HepG2 (cell line): Measurements from ENCODE around the gene ESRP2. TPM values are rescaled to one million over a fixed set of nuclear protein-coding genes. Genes with fewer than 3 reads are reported as not detected.
A peak's percentile ranks its signal among the peaks of the same experiment; 100 is the strongest.

ENCODE experiments used
- EHMT2 ChIP-seq: fragments of 200-600 bp; sonication (generic); IDR thresholded peaks from 2 replicates; pipeline ENCODE4 v1.7.0; 2017; ENCODE audit warnings: antibody characterized with exemption, low read depth, low read length, borderline replicate concordance
- HOXA3 ChIP-seq: sonication (generic); formaldehyde crosslinking; IDR thresholded peaks from 2 replicates; pipeline ENCODE4 v1.5.0; 2020; ENCODE audit warnings: missing genetic modification reagents
- KDM4B ChIP-seq: sonication (generic); formaldehyde crosslinking; IDR thresholded peaks from 2 replicates; pipeline ENCODE4 v1.4.0; 2020; ENCODE audit warnings: missing genetic modification reagents
- MAFF ChIP-seq: IDR thresholded peaks from 2 replicates; pipeline ENCODE4 v1.6.1; 2011; ENCODE audit warnings: low read depth, low read length, improper control_type of control experiment
- ZFAT ChIP-seq: sonication (generic); formaldehyde crosslinking; conservative IDR thresholded peaks from 2 replicates; pipeline ENCODE4 v1.8.1; 2023; ENCODE audit warnings: missing genetic modification reagents, inconsistent platforms
- ZNF251 ChIP-seq: sonication (generic); formaldehyde crosslinking; IDR thresholded peaks from 2 replicates; pipeline ENCODE4 v1.9.0; 2021; ENCODE audit warnings: mild to moderate bottlenecking, missing genetic modification reagents
- ZNF350 ChIP-seq: sonication (generic); formaldehyde crosslinking; IDR thresholded peaks from 2 replicates; pipeline ENCODE4 v1.4.0; 2020; ENCODE audit warnings: mild to moderate bottlenecking, low read depth, missing genetic modification reagents, borderline replicate concordance
- ZNF513 ChIP-seq: sonication (generic); formaldehyde crosslinking; conservative IDR thresholded peaks from 2 replicates; pipeline ENCODE4 v1.5.0; 2020; ENCODE audit warnings: missing genetic modification reagents
- ZNF83 ChIP-seq: sonication (generic); formaldehyde crosslinking; IDR thresholded peaks from 2 replicates; pipeline ENCODE4 v1.4.0; 2020; ENCODE audit warnings: missing genetic modification reagents, mild to moderate bottlenecking, borderline replicate concordance
- ZUFSP ChIP-seq: sonication (generic); formaldehyde crosslinking; IDR thresholded peaks from 2 replicates; pipeline ENCODE4 v1.9.0; 2021; ENCODE audit warnings: missing genetic modification reagents, mild to moderate bottlenecking, borderline replicate concordance
- ZXDC ChIP-seq: sonication (generic); formaldehyde crosslinking; IDR thresholded peaks from 2 replicates; pipeline ENCODE4 v1.5.0; 2020; ENCODE audit warnings: mild to moderate bottlenecking, missing genetic modification reagents
- polyA plus RNA-seq, 8 experiments: library from polyadenylated mRNA; depleted of rRNA in 3 of 8; stranded (reverse) in 7 of 8; unstranded in 1 of 8; fragments of >200 nt; fragmentation: Illumina TruSeq in 4 of 8; extraction: Trizol in 4 of 8; gene quantifications; 2 replicates each; pipeline versions ENCODE4 v1.2.1 to v1.2.3, GENCODE V29; 2011 to 2016; ENCODE audit warnings: low read depth in 4 of 8, missing spikeins in 1 of 8, mixed read lengths in 1 of 8; ENCODE audit not compliant: insufficient read depth in 1 of 8
- total RNA-seq, 5 experiments: library from RNA; depleted of rRNA; stranded (reverse); fragments of >200 nt; fragmentation: Illumina TruSeq; extraction: Trizol; gene quantifications; 2 replicates each; pipeline ENCODE4 v1.2.3, GENCODE V29; 2016; ENCODE audit warnings: low read depth in 1 of 5
- TF ChIP-seq, protein P1 (sequence below): sonication (generic); formaldehyde crosslinking; IDR thresholded peaks from 2 replicates; pipeline ENCODE4 v1.8.0; 2022; ENCODE audit warnings: mild to moderate bottlenecking, missing genetic modification reagents, moderate library complexity
- TF ChIP-seq, protein P2 (sequence below): IDR thresholded peaks from 2 replicates; pipeline ENCODE4 v1.6.1; 2016; ENCODE audit warnings: low read depth, control low read depth
- TF ChIP-seq, protein P3 (sequence below): IDR thresholded peaks from 2 replicates; pipeline ENCODE4 v1.6.1; 2012; ENCODE audit warnings: low read depth, low read length, improper control_type of control experiment

The ESRP2 gene
- total and polyA plus RNA-seq, 2 of the 13 experiments (the other 11 are each of a cell fraction or from before 2014, with no cell fraction given), result 21.1 to 32.4 TPM

- TF ChIP-seq ZFAT, result no peak
- TF ChIP-seq ZNF513, result no peak
- TF ChIP-seq, protein P1, sequence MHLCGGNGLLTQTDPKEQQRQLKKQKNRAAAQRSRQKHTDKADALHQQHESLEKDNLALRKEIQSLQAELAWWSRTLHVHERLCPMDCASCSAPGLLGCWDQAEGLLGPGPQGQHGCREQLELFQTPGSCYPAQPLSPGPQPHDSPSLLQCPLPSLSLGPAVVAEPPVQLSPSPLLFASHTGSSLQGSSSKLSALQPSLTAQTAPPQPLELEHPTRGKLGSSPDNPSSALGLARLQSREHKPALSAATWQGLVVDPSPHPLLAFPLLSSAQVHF (CRISPR knock-in tag), result no peak; the same call in 1 of the 2 replicates
- TF ChIP-seq KDM4B (CRISPR knock-in tag), result peak; percentile 70; the same call in 1 of the 2 replicates
- TF ChIP-seq EHMT2, result no peak
- TF ChIP-seq, protein P2, sequence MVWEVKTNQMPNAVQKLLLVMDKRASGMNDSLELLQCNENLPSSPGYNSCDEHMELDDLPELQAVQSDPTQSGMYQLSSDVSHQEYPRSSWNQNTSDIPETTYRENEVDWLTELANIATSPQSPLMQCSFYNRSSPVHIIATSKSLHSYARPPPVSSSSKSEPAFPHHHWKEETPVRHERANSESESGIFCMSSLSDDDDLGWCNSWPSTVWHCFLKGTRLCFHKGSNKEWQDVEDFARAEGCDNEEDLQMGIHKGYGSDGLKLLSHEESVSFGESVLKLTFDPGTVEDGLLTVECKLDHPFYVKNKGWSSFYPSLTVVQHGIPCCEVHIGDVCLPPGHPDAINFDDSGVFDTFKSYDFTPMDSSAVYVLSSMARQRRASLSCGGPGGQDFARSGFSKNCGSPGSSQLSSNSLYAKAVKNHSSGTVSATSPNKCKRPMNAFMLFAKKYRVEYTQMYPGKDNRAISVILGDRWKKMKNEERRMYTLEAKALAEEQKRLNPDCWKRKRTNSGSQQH (CRISPR knock-in tag), result no peak
- no peak for TF ChIP-seq ZUFSP (CRISPR knock-in tag)
- TF ChIP-seq ZNF251 (CRISPR knock-in tag), result no peak
- peak; percentile 83; the same call in 1 of the 2 replicates for TF ChIP-seq ZNF350 (CRISPR knock-in tag)
- peak; percentile 85 for TF ChIP-seq HOXA3 (CRISPR knock-in tag)
- TF ChIP-seq, protein P3, sequence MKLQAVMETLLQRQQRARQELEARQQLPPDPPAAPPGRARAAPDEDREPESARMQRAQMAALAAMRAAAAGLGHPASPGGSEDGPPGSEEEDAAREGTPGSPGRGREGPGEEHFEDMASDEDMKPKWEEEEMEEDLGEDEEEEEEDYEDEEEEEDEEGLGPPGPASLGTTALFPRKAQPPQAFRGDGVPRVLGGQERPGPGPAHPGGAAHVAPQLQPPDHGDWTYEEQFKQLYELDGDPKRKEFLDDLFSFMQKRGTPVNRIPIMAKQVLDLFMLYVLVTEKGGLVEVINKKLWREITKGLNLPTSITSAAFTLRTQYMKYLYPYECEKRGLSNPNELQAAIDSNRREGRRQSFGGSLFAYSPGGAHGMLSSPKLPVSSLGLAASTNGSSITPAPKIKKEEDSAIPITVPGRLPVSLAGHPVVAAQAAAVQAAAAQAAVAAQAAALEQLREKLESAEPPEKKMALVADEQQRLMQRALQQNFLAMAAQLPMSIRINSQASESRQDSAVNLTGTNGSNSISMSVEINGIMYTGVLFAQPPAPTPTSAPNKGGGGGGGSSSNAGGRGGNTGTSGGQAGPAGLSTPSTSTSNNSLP, result peak; percentile 90
- TF ChIP-seq ZXDC, result peak; percentile 78
- no peak for TF ChIP-seq ZNF83 (CRISPR knock-in tag)
- peak; percentile 23; the same call in 1 of the 2 replicates for TF ChIP-seq MAFF
Measured at GRCh38 chr16:68265078-68265920, 29.4 kb upstream of the ESRP2 start (continued).
